Measurements from ENCODE around the gene CCDC73.

Gene CCDC73

DNA sequence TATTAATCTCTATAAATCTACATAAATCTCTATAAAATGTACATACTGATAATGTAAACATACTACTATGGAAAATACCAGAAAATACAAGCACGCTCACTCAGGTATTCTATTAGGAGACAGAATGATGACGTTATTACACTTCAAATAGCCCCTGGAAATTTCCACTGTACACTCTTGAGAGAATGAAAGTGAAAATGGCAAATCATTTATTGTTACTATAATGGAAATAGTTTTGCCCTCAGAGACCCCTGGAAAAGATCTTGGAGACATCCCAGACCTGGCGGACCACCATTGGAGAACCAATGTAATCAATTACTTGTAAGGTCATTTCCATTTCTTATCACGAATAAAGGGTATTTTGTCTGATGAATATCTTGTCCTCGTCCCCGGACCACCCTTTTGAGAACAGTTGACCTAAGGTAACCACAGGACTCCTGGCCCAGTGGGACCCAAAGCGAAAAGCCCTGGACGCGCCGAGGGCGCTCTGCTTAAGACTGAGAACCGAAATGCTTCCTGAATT, 34.8 kb upstream of the CCDC73 start:
- TF ChIP-seq TAF1 (IDR thresholded peaks at IDR 0.05; ENCODE audit: borderline replicate concordance, insufficient read depth, low read length): no peak
- no peak for TF ChIP-seq POLR2AphosphoS5 (IDR thresholded peaks at IDR 0.05; ENCODE audit: low read depth, low read length)
- TF ChIP-seq FOXP2 (optimal IDR thresholded peaks at IDR 0.05; ENCODE audit: borderline replicate concordance, extremely low read depth, extremely low read length, insufficient read depth): no peak
- TF ChIP-seq SIN3A (IDR thresholded peaks at IDR 0.05; ENCODE audit: borderline replicate concordance, insufficient read depth, low read length): no peak
- TF ChIP-seq, protein P1, sequence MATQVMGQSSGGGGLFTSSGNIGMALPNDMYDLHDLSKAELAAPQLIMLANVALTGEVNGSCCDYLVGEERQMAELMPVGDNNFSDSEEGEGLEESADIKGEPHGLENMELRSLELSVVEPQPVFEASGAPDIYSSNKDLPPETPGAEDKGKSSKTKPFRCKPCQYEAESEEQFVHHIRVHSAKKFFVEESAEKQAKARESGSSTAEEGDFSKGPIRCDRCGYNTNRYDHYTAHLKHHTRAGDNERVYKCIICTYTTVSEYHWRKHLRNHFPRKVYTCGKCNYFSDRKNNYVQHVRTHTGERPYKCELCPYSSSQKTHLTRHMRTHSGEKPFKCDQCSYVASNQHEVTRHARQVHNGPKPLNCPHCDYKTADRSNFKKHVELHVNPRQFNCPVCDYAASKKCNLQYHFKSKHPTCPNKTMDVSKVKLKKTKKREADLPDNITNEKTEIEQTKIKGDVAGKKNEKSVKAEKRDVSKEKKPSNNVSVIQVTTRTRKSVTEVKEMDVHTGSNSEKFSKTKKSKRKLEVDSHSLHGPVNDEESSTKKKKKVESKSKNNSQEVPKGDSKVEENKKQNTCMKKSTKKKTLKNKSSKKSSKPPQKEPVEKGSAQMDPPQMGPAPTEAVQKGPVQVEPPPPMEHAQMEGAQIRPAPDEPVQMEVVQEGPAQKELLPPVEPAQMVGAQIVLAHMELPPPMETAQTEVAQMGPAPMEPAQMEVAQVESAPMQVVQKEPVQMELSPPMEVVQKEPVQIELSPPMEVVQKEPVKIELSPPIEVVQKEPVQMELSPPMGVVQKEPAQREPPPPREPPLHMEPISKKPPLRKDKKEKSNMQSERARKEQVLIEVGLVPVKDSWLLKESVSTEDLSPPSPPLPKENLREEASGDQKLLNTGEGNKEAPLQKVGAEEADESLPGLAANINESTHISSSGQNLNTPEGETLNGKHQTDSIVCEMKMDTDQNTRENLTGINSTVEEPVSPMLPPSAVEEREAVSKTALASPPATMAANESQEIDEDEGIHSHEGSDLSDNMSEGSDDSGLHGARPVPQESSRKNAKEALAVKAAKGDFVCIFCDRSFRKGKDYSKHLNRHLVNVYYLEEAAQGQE (IDR thresholded peaks at IDR 0.05; ENCODE audit: insufficient read depth in 1 of 2, low read depth in 2 of 2, low read length in 2 of 2): no peak

DNA sequence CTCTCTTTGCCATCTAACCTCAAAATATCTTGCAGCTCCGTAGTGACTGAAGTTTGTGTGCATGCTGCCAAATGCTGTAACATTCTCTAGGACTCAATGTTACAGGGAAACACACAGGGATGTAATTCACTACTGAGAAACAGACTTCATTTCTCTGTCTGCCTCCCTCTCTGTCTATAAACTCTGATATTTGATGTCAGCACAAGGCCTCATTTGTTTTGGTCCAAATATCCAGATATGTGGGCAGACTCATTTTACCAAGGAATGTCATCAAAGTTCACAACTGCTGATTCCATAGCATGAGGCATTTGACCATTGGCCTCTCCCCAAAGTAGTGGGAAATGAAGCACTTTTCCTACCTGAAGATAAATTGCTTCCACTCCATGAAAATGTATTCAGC, 32.8 kb upstream of the CCDC73 start:
- TF ChIP-seq FOXP2 (optimal IDR thresholded peaks at IDR 0.05; ENCODE audit: borderline replicate concordance, extremely low read depth, extremely low read length, insufficient read depth) (no peak), POLR2AphosphoS5 (IDR thresholded peaks at IDR 0.05; ENCODE audit: low read depth, low read length) (no peak), SIN3A (IDR thresholded peaks at IDR 0.05; ENCODE audit: borderline replicate concordance, insufficient read depth, low read length) (no peak), TAF1 (IDR thresholded peaks at IDR 0.05; ENCODE audit: borderline replicate concordance, insufficient read depth, low read length) (no peak)
- TF ChIP-seq, protein P1 (IDR thresholded peaks at IDR 0.05; ENCODE audit: insufficient read depth in 1 of 2, low read depth in 2 of 2, low read length in 2 of 2): no peak

DNA sequence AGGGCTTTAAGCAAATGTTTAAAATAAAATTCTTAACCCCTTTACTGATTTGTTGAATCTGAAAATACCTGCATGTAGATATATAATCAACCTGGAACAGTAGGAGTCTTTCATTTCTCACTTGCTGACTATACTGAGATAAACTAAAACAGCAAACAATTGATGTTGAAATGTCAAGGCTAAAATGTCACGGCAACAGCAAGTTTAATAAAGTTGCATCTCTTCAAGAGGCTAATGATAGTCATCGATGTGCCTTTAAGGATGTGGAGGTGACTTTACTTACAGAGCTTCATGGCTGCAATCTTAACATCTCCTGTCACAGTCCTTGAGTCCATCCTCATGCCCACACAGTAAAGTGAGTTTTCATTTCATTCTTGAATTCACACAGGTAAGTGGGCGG, 31.7 kb upstream of the CCDC73 start:
- no peak for TF ChIP-seq TAF1 (IDR thresholded peaks at IDR 0.05; ENCODE audit: borderline replicate concordance, insufficient read depth, low read length)
- TF ChIP-seq, protein P1 (IDR thresholded peaks at IDR 0.05; ENCODE audit: insufficient read depth in 1 of 2, low read depth in 2 of 2, low read length in 2 of 2): no peak
- TF ChIP-seq FOXP2 (optimal IDR thresholded peaks at IDR 0.05; ENCODE audit: borderline replicate concordance, extremely low read depth, extremely low read length, insufficient read depth): no peak
- TF ChIP-seq POLR2AphosphoS5 (IDR thresholded peaks at IDR 0.05; ENCODE audit: low read depth, low read length): no peak
- no peak for TF ChIP-seq SIN3A (IDR thresholded peaks at IDR 0.05; ENCODE audit: borderline replicate concordance, insufficient read depth, low read length)

DNA sequence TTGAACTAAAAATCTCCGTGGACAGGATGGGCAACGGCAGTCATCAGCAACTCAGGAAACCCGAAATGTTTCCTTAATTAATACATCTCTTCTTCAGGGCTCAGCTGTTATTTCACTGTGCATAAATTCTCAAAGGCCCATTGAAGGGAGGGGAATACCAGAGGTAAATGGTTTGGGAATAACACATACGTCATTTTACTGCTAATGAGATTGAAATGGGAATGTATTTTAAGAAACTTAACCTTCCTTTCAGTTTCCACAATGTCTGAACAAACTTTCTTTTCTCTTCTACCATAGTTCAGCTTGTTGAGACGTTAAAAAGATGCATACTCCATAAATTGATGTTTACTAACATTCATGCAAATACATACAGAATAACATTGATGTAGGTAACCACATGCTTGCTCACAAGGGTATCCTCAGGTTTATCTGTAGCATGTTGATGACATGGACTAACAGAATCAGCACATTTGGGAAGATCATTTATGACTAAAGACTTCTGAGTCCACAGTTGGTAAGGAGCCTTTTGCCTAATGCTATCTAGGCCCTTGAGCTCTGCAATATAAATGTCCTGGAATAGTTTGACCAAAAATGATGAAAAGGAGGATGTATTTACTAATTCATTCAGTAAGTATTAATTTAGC, 27.6 kb upstream of the CCDC73 start:
- TF ChIP-seq SIN3A (IDR thresholded peaks at IDR 0.05; ENCODE audit: borderline replicate concordance, insufficient read depth, low read length) (no peak), POLR2AphosphoS5 (IDR thresholded peaks at IDR 0.05; ENCODE audit: low read depth, low read length) (no peak), TAF1 (IDR thresholded peaks at IDR 0.05; ENCODE audit: borderline replicate concordance, insufficient read depth, low read length) (no peak), FOXP2 (optimal IDR thresholded peaks at IDR 0.05; ENCODE audit: borderline replicate concordance, extremely low read depth, extremely low read length, insufficient read depth) (no peak)
- TF ChIP-seq, protein P1 (IDR thresholded peaks at IDR 0.05; ENCODE audit: insufficient read depth in 1 of 2, low read depth in 2 of 2, low read length in 2 of 2): no peak

Measured in PFSK-1 (cell line).